ENCODE measurements around the gene RYR2.

The RYR2 gene

GRCh38 chr1:237671935-237672334 is 630.0 kb downstream of the RYR2 start:
- DNase-seq (ENCODE audit: low read depth in 2 of 2): no peak

- DNase-seq (ENCODE audit: low read depth in 2 of 2): no peak
Observed at GRCh38 chr1:237672748-237673147, 630.8 kb downstream of the RYR2 start.

DNA sequence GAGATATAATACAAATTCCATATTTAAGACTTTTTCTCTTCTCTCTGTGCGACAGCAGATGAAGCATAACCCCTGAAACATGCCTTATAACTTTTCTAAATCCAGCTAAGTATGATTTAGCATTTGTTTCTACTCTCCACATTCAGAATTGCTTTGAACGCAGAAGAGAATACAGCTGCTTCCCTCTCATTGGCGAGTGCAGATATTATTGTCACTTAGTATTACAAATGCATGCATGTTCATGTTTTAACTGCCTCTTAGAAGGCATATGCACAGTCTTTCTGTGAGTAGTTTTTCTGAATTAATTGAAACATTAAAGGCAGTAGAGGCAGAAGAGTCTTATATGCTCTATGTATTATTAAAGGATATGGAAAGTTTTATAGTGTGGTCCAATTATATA is 631.6 kb downstream of the RYR2 start:
- no peak for DNase-seq (ENCODE audit: low read depth in 2 of 2)

GRCh38 chr1:237677979-237678378 is 636.0 kb downstream of the RYR2 start:
- peak; percentile 28 to 34 for DNase-seq (ENCODE audit: low read depth in 2 of 2)

DNA sequence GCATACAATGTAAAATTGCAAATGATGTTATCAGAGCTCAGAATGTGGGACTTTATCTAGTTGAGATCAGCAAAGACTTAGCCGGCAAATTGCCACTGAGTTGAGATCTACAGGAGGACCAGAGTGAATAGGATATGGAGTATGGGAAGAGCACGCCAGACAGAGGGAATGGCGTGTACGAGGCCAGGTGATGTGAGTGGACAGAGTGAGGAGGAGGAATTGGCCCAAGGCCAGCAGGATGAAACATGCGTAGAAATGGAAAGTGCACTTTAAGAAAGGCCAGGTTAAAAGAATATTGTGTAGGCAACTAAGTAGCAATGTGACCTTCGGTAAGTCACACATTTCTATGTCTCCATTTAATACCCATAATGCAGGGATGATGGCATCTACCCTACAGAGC is 637.7 kb downstream of the RYR2 start:
- no peak for DNase-seq (ENCODE audit: low read depth in 2 of 2)

DNA sequence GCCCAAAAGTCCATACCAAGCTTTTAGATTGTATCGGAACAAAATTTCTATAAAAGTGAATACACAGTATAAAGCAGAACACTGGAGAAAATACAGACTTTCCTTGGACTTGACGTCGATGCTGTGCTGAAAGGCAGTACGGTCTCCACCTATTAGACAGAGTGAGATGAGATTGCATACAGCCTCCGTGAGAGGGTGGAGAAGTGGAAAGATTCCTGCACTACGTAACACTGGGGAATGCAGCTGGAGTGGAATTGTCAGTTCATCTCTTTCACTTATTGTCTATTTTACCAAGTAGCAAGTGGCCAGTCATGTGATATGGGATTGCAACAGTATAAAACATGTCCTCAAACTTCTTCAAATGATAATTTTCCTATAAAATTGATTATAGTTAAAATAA is 639.2 kb downstream of the RYR2 start:
- no peak for DNase-seq (ENCODE audit: low read depth in 2 of 2)

GRCh38 chr1:237684236-237684635 is 642.3 kb downstream of the RYR2 start:
- DNase-seq (ENCODE audit: low read depth in 2 of 2): no peak

GRCh38 chr1:237685551-237685950 is 643.6 kb downstream of the RYR2 start:
- no peak for DNase-seq (ENCODE audit: low read depth in 2 of 2)

GRCh38 chr1:237687804-237688203 is 645.8 kb downstream of the RYR2 start:
- no peak for DNase-seq (ENCODE audit: low read depth in 2 of 2)

GRCh38 chr1:237690656-237691055 is 648.7 kb downstream of the RYR2 start:
- no peak for DNase-seq (ENCODE audit: low read depth in 2 of 2)

DNA sequence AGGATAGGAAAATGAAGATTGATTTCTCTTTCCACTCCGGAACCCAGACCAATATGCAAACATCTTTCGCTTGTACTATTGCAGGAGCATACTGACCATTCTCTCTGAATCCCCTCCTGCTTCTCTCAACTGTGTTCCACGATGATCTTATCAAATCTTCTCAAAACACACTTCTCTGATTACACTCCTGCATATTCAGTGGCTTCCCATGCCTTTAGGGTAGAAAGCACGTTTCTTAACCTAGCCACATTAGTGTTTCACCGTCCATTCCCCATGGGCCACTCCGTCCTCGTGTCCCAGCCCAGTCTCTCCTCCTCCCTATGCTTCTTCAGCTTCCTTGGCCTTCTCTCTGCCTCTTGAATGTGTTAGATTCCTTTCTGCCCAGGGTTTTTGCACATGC is 650.3 kb downstream of the RYR2 start:
- DNase-seq (ENCODE audit: low read depth in 2 of 2): no peak

GRCh38 chr1:237695878-237696277 is 653.9 kb downstream of the RYR2 start:
- DNase-seq (ENCODE audit: low read depth in 2 of 2): no peak

GRCh38 chr1:237700181-237700580 is 658.2 kb downstream of the RYR2 start:
- no peak for DNase-seq (ENCODE audit: low read depth in 2 of 2)

- DNase-seq (ENCODE audit: low read depth in 2 of 2): no peak
Observed at GRCh38 chr1:237701534-237701933, 659.5 kb downstream of the RYR2 start.

DNA sequence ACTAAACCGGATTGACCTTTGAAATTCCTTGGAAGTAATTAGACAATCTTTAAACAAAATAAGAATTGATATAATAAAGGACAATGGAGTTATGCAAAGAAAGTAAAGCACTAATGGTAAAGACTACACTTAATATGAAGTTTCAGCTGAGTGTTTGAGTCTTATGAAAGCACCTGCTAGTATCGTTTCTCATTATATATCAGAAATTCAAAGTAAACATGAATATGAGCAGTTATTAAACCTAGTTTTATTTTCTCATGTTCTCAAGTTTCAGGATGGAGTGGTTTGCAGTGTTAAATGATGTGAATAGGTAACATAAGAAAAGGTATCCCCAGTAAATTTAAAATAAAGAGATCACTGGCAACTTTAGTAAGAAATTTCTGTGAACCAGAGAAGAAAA is 660.2 kb downstream of the RYR2 start:
- no peak for DNase-seq (ENCODE audit: low read depth in 2 of 2)

- no peak for DNase-seq (ENCODE audit: low read depth in 2 of 2)
Observed at GRCh38 chr1:237705462-237705861, 663.5 kb downstream of the RYR2 start.

GRCh38 chr1:237709355-237709754 is 667.4 kb downstream of the RYR2 start:
- no peak for DNase-seq (ENCODE audit: low read depth in 2 of 2)

DNA sequence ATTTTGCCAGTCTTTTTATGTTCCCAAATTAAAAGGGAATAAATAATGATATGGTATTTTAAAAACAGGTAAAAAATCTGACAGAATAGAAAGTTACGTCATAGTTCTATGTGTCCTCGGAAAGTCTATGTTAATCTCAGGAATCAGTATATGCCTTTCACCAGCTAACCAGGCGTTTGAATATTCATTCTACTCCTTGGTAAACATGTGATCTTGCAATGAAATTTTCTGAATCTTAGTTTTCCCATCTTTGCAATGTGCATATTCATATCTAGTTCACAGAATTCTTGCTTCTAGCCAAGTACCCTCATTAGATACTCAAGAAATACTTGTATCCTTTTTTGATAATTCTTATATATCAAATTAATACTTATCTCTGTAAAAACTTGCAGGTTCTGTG is 669.3 kb downstream of the RYR2 start:
- no peak for DNase-seq (ENCODE audit: low read depth in 2 of 2)

DNA sequence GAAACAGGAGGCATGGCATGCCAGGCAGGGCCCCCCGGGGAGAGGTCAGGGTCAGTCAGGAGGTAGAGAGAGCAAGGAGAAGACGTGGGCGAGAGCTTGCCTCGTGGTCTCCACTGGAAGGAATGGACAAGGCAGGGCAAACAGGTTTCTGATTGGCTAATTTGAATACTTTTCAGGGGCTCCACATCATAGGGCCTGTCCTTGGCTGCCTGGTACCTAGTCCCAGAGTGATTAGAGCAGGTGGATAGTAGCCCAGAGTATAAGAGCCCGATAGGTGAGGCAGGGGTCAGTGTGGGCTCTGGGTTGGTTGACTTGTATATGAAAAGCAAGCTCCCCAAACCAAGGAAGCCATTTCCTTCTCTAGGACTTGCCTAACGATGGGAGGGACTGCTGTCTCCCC is 670.1 kb downstream of the RYR2 start:
- DNase-seq (ENCODE audit: low read depth in 2 of 2): no peak

DNA sequence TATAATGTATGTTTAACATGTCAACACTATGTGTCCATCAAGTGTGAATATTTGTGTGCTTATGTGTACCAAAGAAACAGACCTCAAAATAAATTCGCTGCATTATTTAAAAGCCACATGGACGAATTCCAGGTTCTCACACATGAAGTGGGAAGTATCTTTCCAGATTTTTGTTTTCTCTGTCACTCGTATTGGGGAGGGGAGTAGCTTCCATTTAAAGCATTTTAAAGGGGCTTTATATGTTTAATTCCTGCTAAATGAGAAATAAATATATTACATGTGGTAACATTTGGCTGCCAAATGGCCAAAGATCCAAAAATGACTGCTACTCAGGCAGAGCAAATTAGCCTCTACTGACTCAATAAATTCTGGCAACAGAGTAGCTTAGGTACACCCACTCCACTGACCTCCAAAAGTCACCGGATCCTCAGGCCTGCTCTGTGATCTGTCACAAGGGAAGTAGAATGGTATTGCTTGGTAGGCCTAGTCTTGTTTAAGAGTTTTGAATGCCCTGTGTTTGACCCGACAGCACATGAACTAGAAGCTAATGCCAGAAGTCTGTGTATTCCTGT is 670.7 kb downstream of the RYR2 start:
- peak; percentile 12 to 28 for DNase-seq (ENCODE audit: low read depth in 2 of 2)

DNA sequence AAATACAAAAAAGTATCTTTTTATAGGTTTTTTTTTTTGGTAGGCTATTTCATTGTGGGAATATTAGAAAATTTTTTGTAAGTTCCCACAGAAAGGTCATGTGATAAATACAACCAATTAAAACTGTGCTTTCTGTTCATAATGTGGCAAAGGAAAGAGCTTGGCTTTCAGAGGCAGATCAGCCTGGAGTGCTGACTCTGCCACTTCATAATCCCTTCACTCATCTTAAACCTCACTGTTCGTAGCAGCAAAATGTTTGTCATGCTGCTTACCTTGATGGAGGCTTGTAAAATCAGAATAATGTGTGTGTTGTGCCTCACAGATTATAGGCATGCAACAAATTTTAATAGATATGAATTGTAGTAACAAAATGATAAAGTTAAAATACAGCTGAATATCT is 671.9 kb downstream of the RYR2 start:
- no peak for DNase-seq (ENCODE audit: low read depth in 2 of 2)

DNA sequence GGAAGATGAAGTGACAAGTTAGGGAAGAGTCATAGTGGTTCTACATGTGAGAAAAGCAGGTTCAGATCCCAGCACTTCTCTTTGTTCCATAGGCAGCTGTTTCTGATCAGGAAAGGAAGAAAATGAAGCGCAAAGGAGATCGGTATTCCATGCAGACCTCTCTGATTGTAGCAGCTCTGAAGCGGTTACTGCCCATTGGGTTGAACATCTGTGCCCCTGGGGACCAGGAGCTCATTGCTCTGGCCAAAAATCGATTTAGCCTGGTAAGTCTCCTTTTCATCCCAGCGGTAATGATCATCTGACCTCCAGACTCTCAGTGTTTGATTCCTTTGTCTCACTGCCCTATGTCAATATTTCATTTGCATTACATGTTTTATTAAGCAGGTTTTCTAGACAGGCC is 675.1 kb downstream of the RYR2 start:
- no peak for DNase-seq (ENCODE audit: low read depth in 2 of 2)

GRCh38 chr1:237730826-237731350 is 688.9 kb downstream of the RYR2 start:
- DNase-seq (ENCODE audit: low read depth in 2 of 2): no peak

GRCh38 chr1:237732657-237733056 is 690.7 kb downstream of the RYR2 start:
- no peak for DNase-seq (ENCODE audit: low read depth in 2 of 2)
